GM23248 (cell line): ENCODE measurements around the gene ERH.

Source experiments
- EZH2 ChIP-seq: fragments of 200-600 bp; sonication (generic); IDR thresholded peaks from 2 replicates; pipeline ENCODE4 v1.6.1; 2018; ENCODE audit warnings: antibody characterized with exemption, mild to moderate bottlenecking; ENCODE audit not compliant: insufficient read depth, poor library complexity, severe bottlenecking
- EZH2phosphoT487 ChIP-seq: fragments of 200-600 bp; sonication (generic); IDR thresholded peaks from 2 replicates; pipeline ENCODE4 v1.6.1; 2018; ENCODE audit warnings: antibody characterized with exemption, moderate library complexity, mild to moderate bottlenecking, low read depth; ENCODE audit not compliant: insufficient read depth

DNA sequence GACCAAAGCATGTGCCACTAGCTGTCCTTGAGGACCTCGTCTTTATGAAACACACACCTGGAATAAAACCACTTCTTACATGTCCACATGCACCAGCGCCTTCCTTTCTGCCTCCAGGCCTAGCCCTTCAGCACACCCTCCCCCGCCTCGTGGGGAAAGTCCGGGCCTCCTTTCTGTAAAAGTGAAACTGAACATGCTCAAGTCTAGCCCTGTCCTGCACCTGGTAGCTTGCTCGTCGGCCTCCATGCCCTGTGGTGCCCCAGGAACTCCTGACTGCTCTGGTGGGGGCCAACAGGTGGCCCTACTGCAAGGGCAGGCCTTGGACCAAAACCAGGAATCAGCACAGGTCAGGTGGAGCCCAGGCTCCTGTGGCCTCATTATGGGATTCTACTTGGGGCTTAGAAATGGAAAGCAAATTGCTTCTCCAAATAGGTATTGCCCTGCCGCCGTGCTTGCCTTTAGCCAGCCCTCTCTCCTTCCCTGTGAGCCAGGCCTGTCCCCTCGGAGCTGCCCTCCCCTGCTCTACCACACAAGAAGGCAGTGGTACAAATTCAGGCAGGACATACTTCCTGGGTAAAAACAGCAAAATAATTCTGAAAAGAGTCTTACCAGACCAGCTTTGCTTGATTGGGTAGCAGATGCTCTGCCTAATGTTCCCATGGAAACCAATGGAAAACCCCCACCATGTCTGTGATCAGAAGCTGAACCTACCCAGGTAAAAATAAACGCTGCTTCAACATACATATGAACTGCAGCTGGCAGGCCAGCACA lies 43.5 kb downstream of the ERH start:
- TF ChIP-seq EZH2 (no peak), EZH2phosphoT487 (no peak)
